Measurements from ENCODE around the gene CLK4. TPM values are rescaled to one million over a fixed set of nuclear protein-coding genes. Genes with fewer than 3 reads are reported as not detected.

Gene CLK4
- total and polyA plus RNA-seq, 2 experiments from 2014 or later = 11.8 to 14.1 TPM

DNA sequence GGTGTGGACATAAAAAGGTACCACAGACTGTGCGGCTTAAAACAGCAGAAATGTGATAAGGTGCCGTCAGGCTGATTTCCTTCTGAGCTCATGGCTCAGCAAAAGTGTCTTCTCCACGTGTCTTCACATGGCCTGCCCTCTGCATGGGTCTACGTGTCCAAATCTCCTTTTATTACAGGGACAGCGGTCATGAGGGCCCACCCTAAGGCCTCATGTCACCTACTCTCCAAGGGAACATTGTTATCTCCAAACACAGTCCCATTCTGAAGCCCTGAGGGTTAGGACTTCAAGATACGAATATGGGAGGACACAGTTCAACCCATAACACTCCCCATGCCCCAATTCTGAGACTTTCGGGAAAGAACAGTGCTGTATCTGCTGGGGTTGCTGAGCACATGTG, 71.8 kb downstream of the CLK4 start:
- H3K4me2 ChIP-seq (ENCODE audit: unreplicated experiment) = no peak overlapping the region
- in situ Hi-C loops (cut with MboI) = loop anchor here (10.0 kb wide), 1 partner anchor 270 kb away; no protein-coding TSS in a partner anchor
- no peak overlapping the region for H3K9ac ChIP-seq
- H4K20me1 ChIP-seq (ENCODE audit: insufficient read depth) = no peaks in the 10 kb centered on the region
- no peaks in the 10 kb centered on the region for H3K27me3 ChIP-seq (replicated peaks; ENCODE audit: insufficient read depth)
- H2AFZ ChIP-seq = no peak overlapping the region
- no peak overlapping the region for H3K27ac ChIP-seq
- H3K9me3 ChIP-seq (ENCODE audit: low read depth) = no peaks in the 10 kb centered on the region
- 48 to 52% methylated on average over 7 of the region's 7 CpGs for WGBS, 2 experiments (ENCODE audit: low coverage in 1 of 2, low lambda C conversion rate in 2 of 2, missing lambda C conversion rate in 2 of 2)
- no peaks in the 10 kb centered on the region for H3K36me3 ChIP-seq (ENCODE audit: low read depth)
- no peaks in the 10 kb centered on the region for H3K4me1 ChIP-seq (ENCODE audit: insufficient read depth)
- H3K9me2 ChIP-seq (ENCODE audit: insufficient read depth) = no peaks in the 10 kb centered on the region
- H3K79me2 ChIP-seq (ENCODE audit: insufficient read depth) = no peaks in the 10 kb centered on the region
- H3F3A ChIP-seq (ENCODE audit: insufficient read depth) = no peaks in the 10 kb centered on the region
- no peak for DNase-seq
- H3K4me3 ChIP-seq = no peak overlapping the region
- no peak for TF ChIP-seq EZH2phosphoT487 (IDR thresholded peaks at IDR 0.05; ENCODE audit: insufficient read depth, low read depth)
- TF ChIP-seq EZH2 (IDR thresholded peaks at IDR 0.05; ENCODE audit: insufficient read depth, poor library complexity, severe bottlenecking) = no peak

DNA sequence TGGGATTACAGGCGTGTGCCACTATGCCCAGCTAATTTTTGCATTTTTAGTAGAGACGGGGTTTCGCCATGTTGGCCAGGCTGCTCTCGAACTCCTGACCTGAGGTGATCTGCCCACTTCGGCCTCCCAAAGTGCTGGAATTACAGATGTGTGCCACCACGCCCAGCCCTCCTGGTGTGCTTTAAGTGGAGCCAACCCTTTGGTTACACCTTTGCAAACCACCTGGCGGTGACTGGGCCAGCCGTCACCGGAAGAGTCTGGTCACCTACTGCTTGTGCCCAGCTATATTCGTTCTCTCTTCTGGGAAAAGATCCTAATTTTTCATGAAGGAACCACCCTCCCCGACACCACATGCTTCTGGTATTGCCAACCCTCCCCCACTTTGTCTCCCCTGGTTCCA, 72.5 kb downstream of the CLK4 start:
- TF ChIP-seq EZH2phosphoT487 (IDR thresholded peaks at IDR 0.05; ENCODE audit: insufficient read depth, low read depth) (no peak), EZH2 (IDR thresholded peaks at IDR 0.05; ENCODE audit: insufficient read depth, poor library complexity, severe bottlenecking) (no peak)
- Histone ChIP-seq H3K4me3 (no peak overlapping the region), H2AFZ (no peak overlapping the region), H3K9ac (no peak overlapping the region), H3K9me2 (ENCODE audit: insufficient read depth) (no peaks in the 10 kb centered on the region), H3K4me1 (ENCODE audit: insufficient read depth) (no peaks in the 10 kb centered on the region), H3K36me3 (ENCODE audit: low read depth) (no peaks in the 10 kb centered on the region), H3K9me3 (ENCODE audit: low read depth) (no peaks in the 10 kb centered on the region), H3K27me3 (replicated peaks; ENCODE audit: insufficient read depth) (no peaks in the 10 kb centered on the region), H4K20me1 (ENCODE audit: insufficient read depth) (no peaks in the 10 kb centered on the region), H3K4me2 (ENCODE audit: unreplicated experiment) (no peak overlapping the region), H3K27ac (no peak overlapping the region), H3K79me2 (ENCODE audit: insufficient read depth) (no peaks in the 10 kb centered on the region), H3F3A (ENCODE audit: insufficient read depth) (no peaks in the 10 kb centered on the region)
- 61 to 68% methylated on average over 11 of the region's 11 CpGs for WGBS, 2 experiments (ENCODE audit: low coverage in 1 of 2, low lambda C conversion rate in 2 of 2, missing lambda C conversion rate in 2 of 2)
- in situ Hi-C loops (cut with MboI) = loop anchor here (10.0 kb wide), 1 partner anchor 270 kb away; no protein-coding TSS in a partner anchor
- DNase-seq = no peak

DNA sequence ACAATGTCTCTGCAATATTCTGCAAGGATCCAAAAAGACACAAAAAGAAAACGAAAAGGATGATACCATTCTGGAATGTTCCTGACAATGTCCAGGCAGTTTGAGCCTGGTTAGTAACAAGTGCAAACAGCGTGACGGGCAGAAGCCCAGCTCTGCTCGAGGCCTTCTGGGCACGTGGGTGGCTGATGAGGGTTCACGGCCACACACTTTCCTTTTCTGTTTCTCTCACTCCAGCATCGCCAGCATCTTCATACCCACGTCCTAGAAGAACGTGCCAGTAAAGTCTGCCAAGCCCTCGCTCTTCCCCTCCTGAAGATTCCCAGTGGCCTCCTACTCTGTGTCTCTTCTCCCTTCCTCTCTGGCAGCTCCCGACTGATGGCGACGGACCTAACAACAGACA, 73.3 kb downstream of the CLK4 start:
- TF ChIP-seq EZH2phosphoT487 (IDR thresholded peaks at IDR 0.05; ENCODE audit: insufficient read depth, low read depth) (no peak), EZH2 (IDR thresholded peaks at IDR 0.05; ENCODE audit: insufficient read depth, poor library complexity, severe bottlenecking) (no peak)

More for the DNA sequence above, 73.3 kb downstream of the CLK4 start:
- Histone ChIP-seq H3K4me3 (no peak overlapping the region), H3K9ac (no peak overlapping the region), H3K4me1 (ENCODE audit: insufficient read depth) (no peaks in the 10 kb centered on the region), H3K79me2 (ENCODE audit: insufficient read depth) (no peaks in the 10 kb centered on the region), H3K36me3 (ENCODE audit: low read depth) (no peaks in the 10 kb centered on the region), H3K4me2 (ENCODE audit: unreplicated experiment) (no peak overlapping the region), H3K9me3 (ENCODE audit: low read depth) (no peaks in the 10 kb centered on the region), H4K20me1 (ENCODE audit: insufficient read depth) (no peaks in the 10 kb centered on the region), H3K9me2 (ENCODE audit: insufficient read depth) (no peaks in the 10 kb centered on the region), H2AFZ (no peak overlapping the region), H3F3A (ENCODE audit: insufficient read depth) (no peaks in the 10 kb centered on the region), H3K27ac (no peak overlapping the region), H3K27me3 (replicated peaks; ENCODE audit: insufficient read depth) (no peaks in the 10 kb centered on the region)
- in situ Hi-C loops (cut with MboI) = loop anchor here (10.0 kb wide), 1 partner anchor 269 kb away; no protein-coding TSS in a partner anchor
- peak; percentile 7 for DNase-seq
- WGBS, 2 experiments (ENCODE audit: low coverage in 1 of 2, low lambda C conversion rate in 2 of 2, missing lambda C conversion rate in 2 of 2) = 25 to 26% methylated on average over 13 of the region's 13 CpGs

Small RNAs within 50 kb of the gene (small RNA-seq; reads per million reads assigned to genes)
- gene RN7SKP70 (ENCODE audit: low read depth, low replicate concordance) = not detected

Other genes starting within 250 kb of the CLK4 start
- gene COL23A1, start 36.7 kb downstream of the CLK4 start, total RNA-seq (2014; rRNA removed; shearing (Covaris generic)) = not detected in 2 replicates
- not detected in 2 replicates for gene COL23A1, start 36.7 kb downstream of the CLK4 start, polyA plus RNA-seq (2016; fragmentation: Nextera tagmentation; extraction: Ambion mirVana)
- 7.0 and 8.7 TPM in 2 replicates for gene ZNF354A, start 103.6 kb upstream of the CLK4 start, total RNA-seq (2014; rRNA removed; shearing (Covaris generic))
- 9.2 and 10.6 TPM in 2 replicates for gene ZNF354A, start 103.6 kb upstream of the CLK4 start, polyA plus RNA-seq (2016; fragmentation: Nextera tagmentation; extraction: Ambion mirVana)
- gene ZNF354B, start 232.9 kb upstream of the CLK4 start, total RNA-seq (2014; rRNA removed; shearing (Covaris generic)) = 3.3 and 3.4 TPM in 2 replicates
- gene ZNF354B, start 232.9 kb upstream of the CLK4 start, polyA plus RNA-seq (2016; fragmentation: Nextera tagmentation; extraction: Ambion mirVana) = 3.2 and 4.9 TPM in 2 replicates

Data from GM23248 (cell line).